K562 (cell line): Measurements from ENCODE around the gene ANO6. TPM values are rescaled to one million over a fixed set of nuclear protein-coding genes. Genes with fewer than 3 reads are reported as not detected.

Experiments used
- ATAC-seq: fragments of 200-7000 bp; cut with Tn5 transposase; 3 replicates; pipeline ENCODE4 v1.9.1; 2020; ENCODE audit warnings: moderate library complexity
- BruUV-seq: library from RNA; stranded (reverse); fragments of 400-500 nt; replicated peaks from 2 replicates; lab custom pipeline; 2021; lab: Mats Ljungman, UMichigan
- CTCF ChIA-PET: fragments of 300-600 bp; formaldehyde crosslinking; extraction: SDS; loops from one replicate; lab custom pipeline; 2021; ENCODE audit warnings: low intra/inter-chr PET ratio; lab: Yijun Ruan, JAX
- POLR2A ChIA-PET: fragments of 300-600, 350-650 bp; sonication (Branson Sonifier 250); formaldehyde crosslinking; extraction: SDS; loops from one replicate; lab custom pipeline; 2021; ENCODE audit warnings: antibody characterized with exemption, inconsistent platforms; lab: Yijun Ruan, JAX
- DNase-seq, 4 experiments: peaks; one replicate each; pipeline versions ENCODE4 v3.0.0 to v3.0.0-alpha.2; 2011 to 2018; ENCODE audit warnings: low spot score in 3 of 4, mixed read lengths in 3 of 4; ENCODE audit errors: extremely low read depth in 1 of 4
- FAIRE-seq: peaks from 2 replicates; lab custom pipeline; 2011; peaks lifted over from hg19 to GRCh38; lab: Jason Lieb, UNC
- H2AFZ ChIP-seq: 2 replicates; pipeline ENCODE4 v1.6.0; 2011; ENCODE audit warnings: low read depth, low read length, control low read depth, inconsistent platforms
- H3K27ac ChIP-seq: fragments of 200-600 bp; 3 replicates; pipeline ENCODE4 v1.8.0; 2011; ENCODE audit warnings: low read depth, mild to moderate bottlenecking, control low read depth, inconsistent platforms, low read length, moderate library complexity, mixed read lengths; ENCODE audit errors: extremely low read depth
- H3K27me3 ChIP-seq, 2 experiments: fragments of 300-600 bp in 1 of 2; 2 replicates in 1 of 2; 3 replicates in 1 of 2; pipeline versions ENCODE4 v1.6.0 to v1.8.0; 2011; ENCODE audit warnings: inconsistent platforms in 2 of 2, low read length in 2 of 2, mild to moderate bottlenecking in 1 of 2, mixed read lengths in 1 of 2, moderate library complexity in 1 of 2; ENCODE audit not compliant: control insufficient read depth in 2 of 2, insufficient read depth in 2 of 2
- H3K36me3 ChIP-seq: fragments of 300-600 bp; 3 replicates; pipeline ENCODE4 v1.8.0; 2011; ENCODE audit warnings: mild to moderate bottlenecking, low read length, inconsistent platforms; ENCODE audit not compliant: control insufficient read depth, insufficient read depth
- H3K4me1 ChIP-seq, 2 experiments: fragments of 200-600 bp in 1 of 2; replicated peaks in 1 of 2; 2 replicates in 1 of 2; 3 replicates in 1 of 2; pipeline versions ENCODE4 v1.5.1 to v1.8.0; 2011; ENCODE audit warnings: inconsistent platforms in 2 of 2, low read length in 2 of 2, mild to moderate bottlenecking in 1 of 2, mixed read lengths in 1 of 2, moderate library complexity in 1 of 2; ENCODE audit not compliant: control insufficient read depth in 2 of 2, insufficient read depth in 2 of 2
- H3K4me2 ChIP-seq: 2 replicates; pipeline ENCODE4 v1.6.1; 2011; ENCODE audit warnings: low read length, control low read depth, inconsistent platforms, mixed read lengths; ENCODE audit not compliant: insufficient read depth
- H3K4me3 ChIP-seq: fragments of 200-600 bp; sonication (generic), shearing (Covaris generic); 2 replicates; pipeline ENCODE4 v1.5.1; 2016; ENCODE audit warnings: control low read depth, inconsistent platforms
- H3K79me2 ChIP-seq: fragments of 200-600 bp; 3 replicates; pipeline ENCODE4 v1.8.0; 2011; ENCODE audit warnings: low read length, inconsistent platforms; ENCODE audit not compliant: control insufficient read depth, insufficient read depth
- H3K9ac ChIP-seq, 2 experiments: 2 replicates each; pipeline versions ENCODE4 v1.6.0 to v1.6.1; 2011; ENCODE audit warnings: low read depth in 2 of 2, low read length in 2 of 2, control low read depth in 1 of 2, inconsistent platforms in 1 of 2, mild to moderate bottlenecking in 1 of 2, mixed read lengths in 1 of 2; ENCODE audit not compliant: insufficient read depth in 1 of 2
- H3K9me1 ChIP-seq: one replicate; pipeline ENCODE4 v1.6.0; 2011; ENCODE audit warnings: inconsistent platforms, mild to moderate bottlenecking, low read length, moderate library complexity; ENCODE audit not compliant: control insufficient read depth, insufficient read depth
- H3K9me3 ChIP-seq: replicated peaks from 2 replicates; pipeline ENCODE4 v1.5.1; 2011; ENCODE audit warnings: low read depth, low read length, inconsistent platforms; ENCODE audit not compliant: control insufficient read depth, insufficient read depth
- H4K20me1 ChIP-seq: replicated peaks from 2 replicates; pipeline ENCODE4 v1.6.1; 2011; ENCODE audit warnings: low read length, inconsistent platforms, mixed read lengths; ENCODE audit not compliant: control insufficient read depth, insufficient read depth
- ATF3 ChIP-seq, 2 experiments: fragments of 450-650 bp in 1 of 2; sonication (generic) in 1 of 2; formaldehyde crosslinking in 1 of 2; IDR thresholded peaks in 1 of 2; conservative IDR thresholded peaks in 1 of 2; 2 replicates each; pipeline versions ENCODE4 v1.6.1 to v1.8.1; 2016 to 2023; ENCODE audit warnings: mild to moderate bottlenecking in 2 of 2, moderate library complexity in 2 of 2, inconsistent platforms in 1 of 2, missing genetic modification reagents in 1 of 2
- CBX3 ChIP-seq, 2 experiments: IDR thresholded peaks; 1 replicate in 1 of 2; 2 replicates in 1 of 2; pipeline ENCODE4 v1.6.1; 2012; ENCODE audit warnings: inconsistent platforms in 2 of 2, low read length in 2 of 2, borderline replicate concordance in 1 of 2, control low read depth in 1 of 2
- GABPB1 ChIP-seq: sonication (generic); formaldehyde crosslinking; IDR thresholded peaks from 2 replicates; pipeline ENCODE4 v1.8.0; 2022; ENCODE audit warnings: mild to moderate bottlenecking, missing genetic modification reagents
- GATAD2A ChIP-seq: fragments of 450-650 bp; IDR thresholded peaks from 2 replicates; pipeline ENCODE4 v1.6.1; 2017
- ILF3 ChIP-seq: fragments of 450-650 bp; IDR thresholded peaks from 2 replicates; pipeline ENCODE4 v1.6.1; 2018; ENCODE audit warnings: antibody characterized with exemption, mild to moderate bottlenecking, moderate library complexity, borderline replicate concordance
- MEIS2 ChIP-seq: fragments of 450-650 bp; IDR thresholded peaks from 2 replicates; pipeline ENCODE4 v1.6.1; 2014; ENCODE audit warnings: mild to moderate bottlenecking; ENCODE audit not compliant: partially characterized antibody
- RHOXF2B ChIP-seq: fragments of 250-450 bp; sonication (Bioruptor Pico); conservative IDR thresholded peaks from 2 replicates; pipeline ENCODE4 v1.5.1; 2021
- SP2 ChIP-seq: IDR thresholded peaks from 2 replicates; pipeline ENCODE4 v1.6.1; 2011; ENCODE audit warnings: mild to moderate bottlenecking, low read depth, low read length, moderate library complexity; ENCODE audit not compliant: poor library complexity, severe bottlenecking; ENCODE audit errors: extremely low read depth
- U2AF2 ChIP-seq: fragments of 200-400 bp; formaldehyde crosslinking; optimal IDR thresholded peaks from 2 replicates; pipeline ENCODE3; 2017; ENCODE audit warnings: low read depth, mild to moderate bottlenecking, low read length
- ZNF140 ChIP-seq: fragments of 250-450 bp; sonication (Bioruptor Pico); IDR thresholded peaks from 2 replicates; pipeline ENCODE4 v1.8.0; 2021; ENCODE audit warnings: moderate library complexity, mild to moderate bottlenecking, inconsistent platforms
- WGBS: fragments of 100-300 bp; shearing (Covaris generic); methylation state at CpG from one replicate; pipeline ENCODE4 v1.1.6; 2016; ENCODE audit warnings: low coverage, mixed read lengths; ENCODE audit not compliant: insufficient coverage; ENCODE audit errors: missing lambda C conversion rate; 5-methylcytosine and 5-hydroxymethylcytosine counted together
- in situ Hi-C: fragments of 300-500 bp; cut with MboI; formaldehyde crosslinking; loops from 4 replicates; pipeline ENCODE4 v1.15.0; 2018; ENCODE audit warnings: inconsistent platforms, mixed read lengths
- intact Hi-C: fragments of 100-400 bp; cut with micrococcal nuclease; formaldehyde crosslinking; loops from 2 replicates; pipeline ENCODE4 v1.14.2; 2022
- polyA plus RNA-seq, 8 experiments: library from polyadenylated mRNA; depleted of rRNA in 4 of 8; stranded (reverse) in 5 of 8; unstranded in 3 of 8; fragments of >200 nt; fragmentation: Nextera tagmentation in 2 of 8; fragmentation: Illumina TruSeq in 1 of 8; extraction: Ambion mirVana in 2 of 8; extraction: Trizol in 1 of 8; gene quantifications; 2 replicates each; pipeline versions ENCODE4 v1.2.1 to v1.2.3, GENCODE V29; 2011 to 2014; ENCODE audit warnings: inconsistent platforms in 1 of 8, missing spikeins in 1 of 8
- total RNA-seq, 7 experiments: library from RNA; depleted of rRNA in 6 of 7; stranded (reverse); fragments of >200 nt in 6 of 7; fragmentation: Illumina TruSeq in 2 of 7; extraction: Trizol in 2 of 7; gene quantifications; 2 replicates each; pipeline versions ENCODE4 v1.2.1 to v1.2.3, GENCODE V29; 2011 to 2021; ENCODE audit warnings: low replicate concordance in 1 of 7
- TF ChIP-seq, protein P1 (sequence below): fragments of 450-650 bp; formaldehyde crosslinking; IDR thresholded peaks from 2 replicates; pipeline ENCODE4 v1.4.0; 2022; ENCODE audit warnings: missing genetic modification characterization
- TF ChIP-seq, protein P2 (sequence below): fragments of 150-350 bp; conservative IDR thresholded peaks from 2 replicates; pipeline ENCODE4 v1.6.1; 2014; ENCODE audit warnings: low read length
- TF ChIP-seq, protein P3 (sequence below): fragments of 250-450 bp; sonication (Bioruptor Pico); IDR thresholded peaks from 2 replicates; pipeline ENCODE4 v1.8.0; 2021; ENCODE audit warnings: borderline replicate concordance, mild to moderate bottlenecking, moderate library complexity; ENCODE audit not compliant: poor library complexity, severe bottlenecking

ANO6 gene
- total and polyA plus RNA-seq, 9 of the 15 experiments (the other 6 are each of a cell fraction or from before 2014, with no cell fraction given): 3.5 to 24.7 (median 20.3) TPM

DNA sequence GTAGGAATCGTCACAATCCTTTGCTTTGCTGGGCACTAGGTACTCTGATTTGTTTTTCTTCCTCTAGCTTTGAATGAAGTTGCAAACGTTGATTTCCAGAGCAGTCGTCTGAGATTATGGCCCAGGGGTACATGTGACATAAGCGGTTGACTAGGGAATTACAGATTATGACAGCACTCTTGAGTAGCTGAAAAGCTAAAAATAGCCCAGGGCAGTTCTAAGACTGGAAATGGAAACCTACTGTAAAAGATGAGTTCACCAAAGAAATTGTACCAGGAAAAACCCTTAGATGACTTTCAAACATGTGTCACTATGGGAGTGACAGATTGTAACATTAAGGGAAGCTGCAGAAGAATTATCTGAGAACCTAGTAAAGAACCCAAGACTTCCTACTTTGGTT is 108.5 kb downstream of the ANO6 start (continued):
- TF ChIP-seq ATF3 (IDR thresholded peaks at IDR 0.05): peak; percentile 49; the same call in 1 of the 2 replicates
- 0 out of 2 replicates have a peak, but pooled peaks have one; percentile 27 for TF ChIP-seq ATF3 (CRISPR knock-in tag; conservative IDR thresholded peaks at IDR 0.05)
- TF ChIP-seq MEIS2: peak; percentile 37
- TF ChIP-seq, protein P1, sequence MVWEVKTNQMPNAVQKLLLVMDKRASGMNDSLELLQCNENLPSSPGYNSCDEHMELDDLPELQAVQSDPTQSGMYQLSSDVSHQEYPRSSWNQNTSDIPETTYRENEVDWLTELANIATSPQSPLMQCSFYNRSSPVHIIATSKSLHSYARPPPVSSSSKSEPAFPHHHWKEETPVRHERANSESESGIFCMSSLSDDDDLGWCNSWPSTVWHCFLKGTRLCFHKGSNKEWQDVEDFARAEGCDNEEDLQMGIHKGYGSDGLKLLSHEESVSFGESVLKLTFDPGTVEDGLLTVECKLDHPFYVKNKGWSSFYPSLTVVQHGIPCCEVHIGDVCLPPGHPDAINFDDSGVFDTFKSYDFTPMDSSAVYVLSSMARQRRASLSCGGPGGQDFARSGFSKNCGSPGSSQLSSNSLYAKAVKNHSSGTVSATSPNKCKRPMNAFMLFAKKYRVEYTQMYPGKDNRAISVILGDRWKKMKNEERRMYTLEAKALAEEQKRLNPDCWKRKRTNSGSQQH (CRISPR knock-in tag): no peak
- TF ChIP-seq ZNF140 (CRISPR knock-in tag): no peak
- no peak for TF ChIP-seq ILF3
- no peak for TF ChIP-seq GABPB1 (CRISPR knock-in tag)

DNA sequence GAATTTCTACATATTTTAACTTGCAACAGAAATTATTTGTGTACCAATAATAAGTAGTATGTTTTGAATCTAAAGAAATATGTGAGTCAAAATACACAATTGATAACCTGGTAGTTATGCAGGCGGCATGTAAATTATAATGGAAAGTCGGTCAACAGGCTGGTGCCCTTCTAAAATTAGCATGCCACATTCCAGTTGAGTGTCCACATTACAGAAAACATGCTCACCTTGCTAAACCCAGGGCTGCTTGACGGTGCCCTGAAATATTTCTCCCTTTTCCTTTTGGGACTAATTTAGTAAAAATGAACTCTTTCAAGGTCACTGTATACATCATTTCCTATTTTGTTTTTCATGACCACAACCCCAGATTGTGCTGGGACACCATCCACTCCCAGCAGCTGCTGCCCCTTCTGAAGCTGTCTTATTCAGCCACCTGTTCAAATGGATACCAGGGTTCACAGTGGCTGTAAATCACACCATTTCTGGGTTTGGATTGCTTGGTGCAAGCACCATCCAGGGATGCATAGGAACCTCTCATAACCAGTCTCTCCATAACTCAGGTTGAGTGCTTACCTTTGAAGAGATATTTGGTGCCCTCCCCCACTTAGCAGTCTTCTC is 110.6 kb downstream of the ANO6 start:
- Histone ChIP-seq H3K27me3 (no peaks in the 10 kb centered on the region), H3K4me2 (no peak overlapping the region), H3K9ac (no peak overlapping the region), H3K4me3 (no peak overlapping the region), H4K20me1 (no peaks in the 10 kb centered on the region), H3K9me3 (no peaks in the 10 kb centered on the region), H3K9me1 (no peaks in the 10 kb centered on the region), H3K79me2 (no peaks in the 10 kb centered on the region), H3K4me1 (no peaks in the 10 kb centered on the region; a peak in 1 of 5 replicates), H3K27ac (no peak overlapping the region), H2AFZ (no peak overlapping the region), H3K36me3 (no peaks in the 10 kb centered on the region)
- ATAC-seq (no peak), FAIRE-seq (no peak), DNase-seq (no peak)
- ChIA-PET CTCF (no interaction called here), POLR2A (interaction anchor here (1.2 kb wide), 1 partner anchor 11 kb away, joined by 3 read pairs; no protein-coding TSS in a partner anchor)
- no TSS peak for BruUV-seq
- in situ Hi-C loops: no loop called here
- intact Hi-C loops: no loop called here
- 87% methylated on average over 3 of the region's 3 CpGs for WGBS
- no peak for TF ChIP-seq CBX3 (IDR thresholded peaks at IDR 0.05; ENCODE audit: borderline replicate concordance in 1 of 2, low read length in 2 of 2)
- no peak for TF ChIP-seq RHOXF2B
- no peak for TF ChIP-seq SP2
- TF ChIP-seq, protein P2, sequence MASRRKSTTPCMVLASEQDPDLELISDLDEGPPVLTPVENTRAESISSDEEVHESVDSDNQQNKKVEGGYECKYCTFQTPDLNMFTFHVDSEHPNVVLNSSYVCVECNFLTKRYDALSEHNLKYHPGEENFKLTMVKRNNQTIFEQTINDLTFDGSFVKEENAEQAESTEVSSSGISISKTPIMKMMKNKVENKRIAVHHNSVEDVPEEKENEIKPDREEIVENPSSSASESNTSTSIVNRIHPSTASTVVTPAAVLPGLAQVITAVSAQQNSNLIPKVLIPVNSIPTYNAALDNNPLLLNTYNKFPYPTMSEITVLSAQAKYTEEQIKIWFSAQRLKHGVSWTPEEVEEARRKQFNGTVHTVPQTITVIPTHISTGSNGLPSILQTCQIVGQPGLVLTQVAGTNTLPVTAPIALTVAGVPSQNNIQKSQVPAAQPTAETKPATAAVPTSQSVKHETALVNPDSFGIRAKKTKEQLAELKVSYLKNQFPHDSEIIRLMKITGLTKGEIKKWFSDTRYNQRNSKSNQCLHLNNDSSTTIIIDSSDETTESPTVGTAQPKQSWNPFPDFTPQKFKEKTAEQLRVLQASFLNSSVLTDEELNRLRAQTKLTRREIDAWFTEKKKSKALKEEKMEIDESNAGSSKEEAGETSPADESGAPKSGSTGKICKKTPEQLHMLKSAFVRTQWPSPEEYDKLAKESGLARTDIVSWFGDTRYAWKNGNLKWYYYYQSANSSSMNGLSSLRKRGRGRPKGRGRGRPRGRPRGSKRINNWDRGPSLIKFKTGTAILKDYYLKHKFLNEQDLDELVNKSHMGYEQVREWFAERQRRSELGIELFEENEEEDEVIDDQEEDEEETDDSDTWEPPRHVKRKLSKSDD: no peak
- TF ChIP-seq, protein P3, sequence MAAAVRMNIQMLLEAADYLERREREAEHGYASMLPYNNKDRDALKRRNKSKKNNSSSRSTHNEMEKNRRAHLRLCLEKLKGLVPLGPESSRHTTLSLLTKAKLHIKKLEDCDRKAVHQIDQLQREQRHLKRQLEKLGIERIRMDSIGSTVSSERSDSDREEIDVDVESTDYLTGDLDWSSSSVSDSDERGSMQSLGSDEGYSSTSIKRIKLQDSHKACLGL (CRISPR knock-in tag): no peak
- no peak for TF ChIP-seq U2AF2
- TF ChIP-seq GATAD2A: no peak
